K562 (cell line): ENCODE measurements around the gene RFWD3. TPM values are rescaled to one million over a fixed set of nuclear protein-coding genes. Genes with fewer than 3 reads are reported as not detected.

Source experiments
- CBFA2T3 ChIP-seq: fragments of 450-650 bp; IDR thresholded peaks from 2 replicates; pipeline ENCODE4 v1.6.1; 2017
- CHAMP1 ChIP-seq: fragments of 450-650 bp; IDR thresholded peaks from 2 replicates; pipeline ENCODE4 v1.6.1; 2016; ENCODE audit warnings: mild to moderate bottlenecking
- CREB1 ChIP-seq, 2 experiments: sonication (generic) in 1 of 2; formaldehyde crosslinking in 1 of 2; IDR thresholded peaks; 2 replicates each; pipeline versions ENCODE4 v1.6.1 to v1.8.0; 2012 to 2022; ENCODE audit warnings: inconsistent platforms in 1 of 2, mild to moderate bottlenecking in 1 of 2, missing genetic modification reagents in 1 of 2, moderate library complexity in 1 of 2
- EHMT2 ChIP-seq: fragments of 450-650 bp; IDR thresholded peaks from 2 replicates; pipeline ENCODE4 v1.6.1; 2018; ENCODE audit warnings: antibody characterized with exemption
- HMG20B ChIP-seq: fragments of 250-450 bp; sonication (Bioruptor Pico); IDR thresholded peaks from 2 replicates; pipeline ENCODE4 v1.5.0; 2021; ENCODE audit warnings: mild to moderate bottlenecking
- HOMEZ ChIP-seq: fragments of 250-450 bp; sonication (Bioruptor Pico); IDR thresholded peaks from 2 replicates; pipeline ENCODE4 v1.4.0; 2020; ENCODE audit warnings: mild to moderate bottlenecking, moderate library complexity
- ID3 ChIP-seq, 2 experiments: fragments of 250-450 bp in 1 of 2; fragments of 450-650 bp in 1 of 2; sonication (Bioruptor Pico) in 1 of 2; IDR thresholded peaks; 2 replicates each; pipeline versions ENCODE4 v1.6.1 to v1.8.0; 2016 to 2021; ENCODE audit warnings: mild to moderate bottlenecking in 2 of 2, moderate library complexity in 2 of 2, missing compliant biosample characterization in 1 of 2, missing genetic modification characterization in 1 of 2
- KDM2B ChIP-seq: fragments of 250-450 bp; sonication (Bioruptor Pico); IDR thresholded peaks from 2 replicates; pipeline ENCODE4 v1.8.0; 2021; ENCODE audit warnings: mild to moderate bottlenecking, moderate library complexity
- NELFE ChIP-seq: IDR thresholded peaks from 2 replicates; pipeline ENCODE4 v1.6.1; 2011; ENCODE audit warnings: mild to moderate bottlenecking; ENCODE audit not compliant: insufficient read depth, insufficient read length
- NFE2 ChIP-seq: IDR thresholded peaks from 2 replicates; pipeline ENCODE4 v1.6.1; 2014; ENCODE audit warnings: antibody characterized with exemption, low read depth
- NRF1 ChIP-seq, 2 experiments: fragments of 450-650 bp; IDR thresholded peaks in 1 of 2; conservative IDR thresholded peaks in 1 of 2; 2 replicates each; pipeline ENCODE4 v1.6.1; 2014; ENCODE audit warnings: mild to moderate bottlenecking in 2 of 2
- PCBP1 ChIP-seq: fragments of 200-400 bp; formaldehyde crosslinking; IDR thresholded peaks from 2 replicates; pipeline ENCODE4 v1.6.1; 2018; ENCODE audit warnings: mild to moderate bottlenecking, low read depth, low read length; ENCODE audit not compliant: poor library complexity, severe bottlenecking
- POLR2A ChIP-seq: fragments of 450-650 bp; conservative IDR thresholded peaks from 2 replicates; pipeline ENCODE4 v1.6.1; 2016
- POLR2AphosphoS5 ChIP-seq: IDR thresholded peaks from 2 replicates; pipeline ENCODE4 v1.6.1; 2011; ENCODE audit warnings: mild to moderate bottlenecking, low read depth, low read length, moderate library complexity; ENCODE audit not compliant: control insufficient read depth, insufficient read depth
- RFX5 ChIP-seq: IDR thresholded peaks from 2 replicates; pipeline ENCODE4 v1.6.1; 2011; ENCODE audit warnings: low read depth, mild to moderate bottlenecking, improper control_type of control experiment, low read length
- SMARCC2 ChIP-seq: fragments of 450-650 bp; IDR thresholded peaks from 2 replicates; pipeline ENCODE4 v1.6.1; 2017; ENCODE audit warnings: antibody characterized with exemption, moderate library complexity, mild to moderate bottlenecking, low read depth
- TFAM ChIP-seq: fragments of 250-450 bp; sonication (Bioruptor Pico); conservative IDR thresholded peaks from 2 replicates; pipeline ENCODE4 v1.5.0; 2021; ENCODE audit warnings: mild to moderate bottlenecking, moderate library complexity
- THRA ChIP-seq: fragments of 450-650 bp; IDR thresholded peaks from 2 replicates; pipeline ENCODE4 v1.6.1; 2017; ENCODE audit warnings: mild to moderate bottlenecking, moderate library complexity
- U2AF1 ChIP-seq: fragments of 200-400 bp; formaldehyde crosslinking; optimal IDR thresholded peaks from 2 replicates; pipeline ENCODE3; 2017; ENCODE audit warnings: mild to moderate bottlenecking, low read depth, low read length, moderate library complexity
- ZBED1 ChIP-seq: IDR thresholded peaks from 2 replicates; pipeline ENCODE4 v1.6.1; 2014
- ZBTB8A ChIP-seq: fragments of 450-650 bp; IDR thresholded peaks from 2 replicates; pipeline ENCODE4 v1.6.1; 2018; ENCODE audit warnings: mild to moderate bottlenecking, moderate library complexity; ENCODE audit not compliant: partially characterized antibody
- ZNF253 ChIP-seq: fragments of 250-450 bp; sonication (Bioruptor Pico); conservative IDR thresholded peaks from 2 replicates; pipeline ENCODE4 v1.6.1; 2021; ENCODE audit warnings: mild to moderate bottlenecking
- ZNF3 ChIP-seq: fragments of 250-450 bp; sonication (Bioruptor Pico); IDR thresholded peaks from 2 replicates; pipeline ENCODE4 v1.5.0; 2021; ENCODE audit warnings: mild to moderate bottlenecking, moderate library complexity
- ZNF79 ChIP-seq: fragments of 250-450 bp; sonication (Bioruptor Pico); IDR thresholded peaks from 2 replicates; pipeline ENCODE4 v1.4.0; 2020; ENCODE audit warnings: low read depth, mild to moderate bottlenecking, moderate library complexity
- polyA plus RNA-seq, 8 experiments: library from polyadenylated mRNA; depleted of rRNA in 4 of 8; stranded (reverse) in 5 of 8; unstranded in 3 of 8; fragments of >200 nt; fragmentation: Nextera tagmentation in 2 of 8; fragmentation: Illumina TruSeq in 1 of 8; extraction: Ambion mirVana in 2 of 8; extraction: Trizol in 1 of 8; gene quantifications; 2 replicates each; pipeline versions ENCODE4 v1.2.1 to v1.2.3, GENCODE V29; 2011 to 2014; ENCODE audit warnings: inconsistent platforms in 1 of 8, missing spikeins in 1 of 8
- total RNA-seq, 7 experiments: library from RNA; depleted of rRNA in 6 of 7; stranded (reverse); fragments of >200 nt in 6 of 7; fragmentation: Illumina TruSeq in 2 of 7; extraction: Trizol in 2 of 7; gene quantifications; 2 replicates each; pipeline versions ENCODE4 v1.2.1 to v1.2.3, GENCODE V29; 2011 to 2021; ENCODE audit warnings: low replicate concordance in 1 of 7

The RFWD3 gene
- total and polyA plus RNA-seq, 9 of the 15 experiments (the other 6 are each of a cell fraction or from before 2014, with no cell fraction given): 20.8 to 121 (median 79.0) TPM

GRCh38 chr16:74606521-74607309, 60.0 kb downstream of the RFWD3 start, which contains the start of gene GLG1 (continued):
- no peak for TF ChIP-seq CHAMP1
- no peak for TF ChIP-seq EHMT2
- TF ChIP-seq POLR2A: peak; percentile 97
- peak; percentile 79 for TF ChIP-seq CREB1 (IDR thresholded peaks at IDR 0.05)
- TF ChIP-seq CREB1 (CRISPR knock-in tag; IDR thresholded peaks at IDR 0.05): peak; percentile 75; the same call in 1 of the 2 replicates
- TF ChIP-seq CBFA2T3: no peak; the same call in 1 of the 2 replicates
- no peak for TF ChIP-seq ZNF3 (CRISPR knock-in tag)
- TF ChIP-seq NRF1 (conservative IDR thresholded peaks at IDR 0.05 in 1 of 2, IDR thresholded peaks at IDR 0.05 in 1 of 2): peak; percentile 79 to 83
- TF ChIP-seq NELFE: no peak
- peak; percentile 80 for TF ChIP-seq U2AF1
- TF ChIP-seq HOMEZ (CRISPR knock-in tag): no peak
- no peak for TF ChIP-seq HMG20B
- no peak for TF ChIP-seq ZBED1
- TF ChIP-seq NFE2: no peak
- no peak for TF ChIP-seq RFX5
- TF ChIP-seq ZBTB8A: no peak
- TF ChIP-seq PCBP1: peak; percentile 66
- no peak for TF ChIP-seq TFAM (CRISPR knock-in tag)
- peak; percentile 88 for TF ChIP-seq POLR2AphosphoS5
- TF ChIP-seq ZNF79 (CRISPR knock-in tag): no peak
- TF ChIP-seq ID3 (CRISPR knock-in tag; IDR thresholded peaks at IDR 0.05): no peak
- no peak for TF ChIP-seq ID3 (tag; IDR thresholded peaks at IDR 0.05)
- TF ChIP-seq THRA: no peak
- TF ChIP-seq KDM2B (CRISPR knock-in tag): peak; percentile 23; the same call in 1 of the 2 replicates
- TF ChIP-seq ZNF253 (CRISPR knock-in tag): no peak
- no peak for TF ChIP-seq SMARCC2
